ENCODE measurements around the gene GJC3. TPM values are rescaled to one million over a fixed set of nuclear protein-coding genes. Genes with fewer than 3 reads are reported as not detected.

Gene GJC3
- total RNA-seq, 2 donors from 2014 or later: 0.82 to 1.4 TPM

DNA sequence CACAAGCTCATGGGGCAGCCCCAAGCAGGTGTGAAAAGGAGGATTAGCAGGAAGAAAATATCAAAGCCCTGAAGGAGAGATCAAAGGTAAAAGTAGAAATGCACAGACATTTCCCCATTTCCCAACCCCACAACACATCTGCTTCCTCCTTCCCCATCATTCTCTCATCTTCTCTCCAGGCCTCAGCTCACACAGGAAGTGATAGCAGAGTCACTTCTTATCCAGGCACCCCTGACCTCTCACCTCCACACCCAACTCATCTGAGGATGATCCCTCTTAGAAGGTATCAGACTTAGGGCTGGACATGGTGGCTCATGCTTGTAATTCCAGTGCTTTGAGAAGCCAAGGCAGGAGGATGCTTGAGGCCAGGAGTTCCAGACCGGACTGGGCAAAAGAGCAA, 18.2 kb upstream of the GJC3 start:
- Histone ChIP-seq H3K36me3 (ENCODE audit: control insufficient read depth, insufficient read depth, low read length) (no peaks in the 10 kb centered on the region), H3K27ac (ENCODE audit: low read depth, low read length) (no peak overlapping the region), H3K9me3 (ENCODE audit: control insufficient read depth, low read length) (peaks cover 22% of the 10 kb centered on the region), H3K9ac (ENCODE audit: extremely low read depth, low read length, poor library complexity, severe bottlenecking) (no peak overlapping the region), H3K27me3 (ENCODE audit: control insufficient read depth, insufficient read depth, low read length, poor library complexity, severe bottlenecking) (no peaks in the 10 kb centered on the region), H3K4me3 (ENCODE audit: low read length) (no peak overlapping the region), H3K4me1 (ENCODE audit: control insufficient read depth, insufficient read depth, low read length) (no peaks in the 10 kb centered on the region)
- H3K27me3 Mint-ChIP-seq (ENCODE audit: insufficient read depth): no peaks in the 10 kb centered on the region
- peaks cover 50% of the 10 kb centered on the region for H3K9me3 Mint-ChIP-seq
- H3K36me3 Mint-ChIP-seq (ENCODE audit: low read depth): peaks cover 1% of the 10 kb centered on the region
- 87% methylated on average over 1 of the region's 1 CpG; no CpG with 5 or more reads in 1 of the 2 experiments for WGBS, 2 experiments (ENCODE audit: insufficient coverage in 1 of 2, insufficient read length in 1 of 2)
- H3K4me1 Mint-ChIP-seq: no peaks in the 10 kb centered on the region
- no peak overlapping the region for H3K4me3 Mint-ChIP-seq
- DNase-seq: no peak
- TF ChIP-seq, protein P1, sequence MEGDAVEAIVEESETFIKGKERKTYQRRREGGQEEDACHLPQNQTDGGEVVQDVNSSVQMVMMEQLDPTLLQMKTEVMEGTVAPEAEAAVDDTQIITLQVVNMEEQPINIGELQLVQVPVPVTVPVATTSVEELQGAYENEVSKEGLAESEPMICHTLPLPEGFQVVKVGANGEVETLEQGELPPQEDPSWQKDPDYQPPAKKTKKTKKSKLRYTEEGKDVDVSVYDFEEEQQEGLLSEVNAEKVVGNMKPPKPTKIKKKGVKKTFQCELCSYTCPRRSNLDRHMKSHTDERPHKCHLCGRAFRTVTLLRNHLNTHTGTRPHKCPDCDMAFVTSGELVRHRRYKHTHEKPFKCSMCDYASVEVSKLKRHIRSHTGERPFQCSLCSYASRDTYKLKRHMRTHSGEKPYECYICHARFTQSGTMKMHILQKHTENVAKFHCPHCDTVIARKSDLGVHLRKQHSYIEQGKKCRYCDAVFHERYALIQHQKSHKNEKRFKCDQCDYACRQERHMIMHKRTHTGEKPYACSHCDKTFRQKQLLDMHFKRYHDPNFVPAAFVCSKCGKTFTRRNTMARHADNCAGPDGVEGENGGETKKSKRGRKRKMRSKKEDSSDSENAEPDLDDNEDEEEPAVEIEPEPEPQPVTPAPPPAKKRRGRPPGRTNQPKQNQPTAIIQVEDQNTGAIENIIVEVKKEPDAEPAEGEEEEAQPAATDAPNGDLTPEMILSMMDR (conservative IDR thresholded peaks at IDR 0.05): no peak
- no peak overlapping the region for H3K27ac Mint-ChIP-seq

DNA sequence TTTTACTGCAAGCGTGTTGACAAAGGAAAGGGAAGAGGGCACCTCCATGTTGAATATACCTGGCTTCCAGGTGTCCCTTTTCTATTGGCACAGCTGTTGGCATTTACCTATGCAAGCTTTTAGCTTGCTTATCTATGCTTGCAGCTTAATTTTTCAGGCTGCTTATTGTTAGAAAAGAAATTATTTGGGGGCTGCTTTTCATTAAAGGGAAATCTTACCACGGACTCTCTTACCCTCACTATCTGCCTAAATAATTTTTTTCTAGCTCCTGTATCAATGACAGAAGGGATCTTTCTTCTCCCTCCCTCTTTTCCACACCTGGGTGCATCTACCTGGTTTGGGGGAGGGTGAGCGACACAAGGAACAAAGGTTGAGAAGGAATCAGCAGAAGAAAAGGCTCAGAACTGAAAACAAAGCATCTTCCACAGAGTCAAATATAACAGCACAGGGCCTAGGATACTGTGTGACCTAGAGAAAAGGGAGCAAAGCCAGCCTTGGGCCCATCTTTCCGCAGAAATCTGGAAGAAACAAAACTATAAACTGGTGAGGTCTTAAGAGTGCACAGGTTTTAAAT, 15.2 kb upstream of the GJC3 start:
- Histone ChIP-seq H3K4me1 (ENCODE audit: control insufficient read depth, insufficient read depth, low read length) (no peaks in the 10 kb centered on the region), H3K9me3 (ENCODE audit: control insufficient read depth, low read length) (peaks cover under 1% of the 10 kb centered on the region), H3K27ac (ENCODE audit: low read depth, low read length) (no peak overlapping the region), H3K27me3 (ENCODE audit: control insufficient read depth, insufficient read depth, low read length, poor library complexity, severe bottlenecking) (no peaks in the 10 kb centered on the region), H3K36me3 (ENCODE audit: control insufficient read depth, insufficient read depth, low read length) (no peaks in the 10 kb centered on the region), H3K4me3 (ENCODE audit: low read length) (no peak overlapping the region), H3K9ac (ENCODE audit: extremely low read depth, low read length, poor library complexity, severe bottlenecking) (no peak overlapping the region)
- TF ChIP-seq, protein P1 (conservative IDR thresholded peaks at IDR 0.05): no peak
- 77 to 79% methylated on average over 3 of the region's 4 CpGs for WGBS, 2 experiments (ENCODE audit: insufficient coverage in 1 of 2, insufficient read length in 1 of 2)
- Mint-ChIP-seq H3K4me3 (no peak overlapping the region), H3K27ac (peak overlapping the region; percentile 79), H3K27me3 (ENCODE audit: insufficient read depth) (no peaks in the 10 kb centered on the region), H3K4me1 (no peaks in the 10 kb centered on the region), H3K36me3 (ENCODE audit: low read depth) (peaks cover 5% of the 10 kb centered on the region), H3K9me3 (peaks cover 35% of the 10 kb centered on the region)
- no peak for DNase-seq

DNA sequence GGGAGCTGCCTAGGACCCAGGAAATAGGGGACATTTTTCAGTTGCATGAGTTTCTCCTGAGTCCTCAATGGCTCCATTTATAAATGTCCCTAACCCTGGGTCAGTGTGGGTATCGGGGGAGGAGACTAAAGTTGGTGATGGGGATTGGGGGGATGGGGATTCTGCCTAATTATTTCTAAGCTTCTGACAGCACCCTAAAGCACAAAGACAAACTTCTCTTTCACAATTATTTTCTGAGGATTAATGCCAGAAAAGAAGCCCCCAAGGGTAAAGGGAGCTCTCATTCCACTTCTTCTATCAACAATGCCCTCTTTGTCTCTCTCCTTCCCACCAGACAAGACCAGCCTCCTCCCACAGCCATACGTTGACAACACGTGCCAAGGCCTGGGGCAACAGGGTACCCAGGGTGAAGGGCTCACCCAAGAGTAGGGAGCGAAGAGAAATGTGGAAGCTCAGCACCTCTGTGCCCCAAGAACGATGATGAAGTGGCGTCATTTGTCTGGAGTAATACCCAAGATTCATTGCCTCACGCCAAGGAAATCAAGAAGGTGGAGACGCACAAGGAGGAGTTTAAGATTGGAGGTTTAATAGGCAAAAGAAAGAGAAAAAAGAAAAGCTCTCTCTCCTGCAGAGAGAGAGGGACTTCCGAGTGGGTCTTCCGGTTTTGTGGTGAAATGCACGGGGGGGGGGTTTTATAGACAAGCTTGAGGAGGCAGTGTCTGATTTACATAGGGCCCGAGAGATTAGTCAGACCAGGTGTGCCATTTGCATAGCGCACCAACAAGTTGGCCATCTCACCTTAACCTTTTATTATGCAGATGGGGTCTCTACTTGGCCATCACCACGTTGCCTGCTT, 14.4 kb upstream of the GJC3 start:
- Histone ChIP-seq H3K4me3 (ENCODE audit: low read length) (no peak overlapping the region), H3K9me3 (ENCODE audit: control insufficient read depth, low read length) (peaks cover 8% of the 10 kb centered on the region), H3K27me3 (ENCODE audit: control insufficient read depth, insufficient read depth, low read length, poor library complexity, severe bottlenecking) (no peaks in the 10 kb centered on the region), H3K27ac (ENCODE audit: low read depth, low read length) (no peak overlapping the region), H3K36me3 (ENCODE audit: control insufficient read depth, insufficient read depth, low read length) (no peaks in the 10 kb centered on the region), H3K9ac (ENCODE audit: extremely low read depth, low read length, poor library complexity, severe bottlenecking) (no peak overlapping the region), H3K4me1 (ENCODE audit: control insufficient read depth, insufficient read depth, low read length) (no peaks in the 10 kb centered on the region)
- TF ChIP-seq, protein P1 (conservative IDR thresholded peaks at IDR 0.05): no peak
- H3K4me1 Mint-ChIP-seq: no peaks in the 10 kb centered on the region
- H3K9me3 Mint-ChIP-seq: peaks cover 36% of the 10 kb centered on the region
- H3K36me3 Mint-ChIP-seq (ENCODE audit: low read depth): peaks cover 5% of the 10 kb centered on the region
- no peak overlapping the region for H3K4me3 Mint-ChIP-seq
- peak overlapping the region; percentile 89 for H3K27ac Mint-ChIP-seq
- DNase-seq: peak; percentile 87
- WGBS, 2 experiments (ENCODE audit: insufficient coverage in 1 of 2, insufficient read length in 1 of 2): 68 to 71% methylated on average over 13 of the region's 14 CpGs
- H3K27me3 Mint-ChIP-seq (ENCODE audit: insufficient read depth): no peaks in the 10 kb centered on the region
